Epithelial cell of esophagus (primary cell): ENCODE measurements around the gene MAK.
"Not testable (repeated sequence)": the region's sequence is repeated elsewhere in the genome, so short reads cannot be mapped to it uniquely, and the experiment has no call there.

Source experiments
- DNase-seq: peaks from one replicate; pipeline ENCODE4 v3.0.0; 2010; ENCODE audit warnings: low read depth
- H3K4me3 ChIP-seq: 2 replicates; pipeline ENCODE4 v1.5.1; 2011; ENCODE audit warnings: mild to moderate bottlenecking, low read length, control low read depth
- TF ChIP-seq, protein P1 (sequence below): IDR thresholded peaks from 2 replicates; pipeline ENCODE4 v1.5.1; 2011; ENCODE audit warnings: low read depth, mild to moderate bottlenecking, low read length, control low read depth, inconsistent platforms; ENCODE audit not compliant: insufficient read depth; ENCODE audit errors: missing control alignments

The MAK gene

GRCh38 chr6:10831609-10832008, 6.7 kb downstream of the MAK start:
- TF ChIP-seq, protein P1, sequence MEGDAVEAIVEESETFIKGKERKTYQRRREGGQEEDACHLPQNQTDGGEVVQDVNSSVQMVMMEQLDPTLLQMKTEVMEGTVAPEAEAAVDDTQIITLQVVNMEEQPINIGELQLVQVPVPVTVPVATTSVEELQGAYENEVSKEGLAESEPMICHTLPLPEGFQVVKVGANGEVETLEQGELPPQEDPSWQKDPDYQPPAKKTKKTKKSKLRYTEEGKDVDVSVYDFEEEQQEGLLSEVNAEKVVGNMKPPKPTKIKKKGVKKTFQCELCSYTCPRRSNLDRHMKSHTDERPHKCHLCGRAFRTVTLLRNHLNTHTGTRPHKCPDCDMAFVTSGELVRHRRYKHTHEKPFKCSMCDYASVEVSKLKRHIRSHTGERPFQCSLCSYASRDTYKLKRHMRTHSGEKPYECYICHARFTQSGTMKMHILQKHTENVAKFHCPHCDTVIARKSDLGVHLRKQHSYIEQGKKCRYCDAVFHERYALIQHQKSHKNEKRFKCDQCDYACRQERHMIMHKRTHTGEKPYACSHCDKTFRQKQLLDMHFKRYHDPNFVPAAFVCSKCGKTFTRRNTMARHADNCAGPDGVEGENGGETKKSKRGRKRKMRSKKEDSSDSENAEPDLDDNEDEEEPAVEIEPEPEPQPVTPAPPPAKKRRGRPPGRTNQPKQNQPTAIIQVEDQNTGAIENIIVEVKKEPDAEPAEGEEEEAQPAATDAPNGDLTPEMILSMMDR: no peak
- DNase-seq: no peak
- no peak overlapping the region for H3K4me3 ChIP-seq

GRCh38 chr6:10824819-10825218, 13.5 kb downstream of the MAK start:
- H3K4me3 ChIP-seq: no peak overlapping the region
- no peak for DNase-seq
- TF ChIP-seq, protein P1: no peak

GRCh38 chr6:10824297-10824696, 14.0 kb downstream of the MAK start:
- no peak for DNase-seq
- TF ChIP-seq, protein P1: no peak
- no peak overlapping the region for H3K4me3 ChIP-seq

DNA sequence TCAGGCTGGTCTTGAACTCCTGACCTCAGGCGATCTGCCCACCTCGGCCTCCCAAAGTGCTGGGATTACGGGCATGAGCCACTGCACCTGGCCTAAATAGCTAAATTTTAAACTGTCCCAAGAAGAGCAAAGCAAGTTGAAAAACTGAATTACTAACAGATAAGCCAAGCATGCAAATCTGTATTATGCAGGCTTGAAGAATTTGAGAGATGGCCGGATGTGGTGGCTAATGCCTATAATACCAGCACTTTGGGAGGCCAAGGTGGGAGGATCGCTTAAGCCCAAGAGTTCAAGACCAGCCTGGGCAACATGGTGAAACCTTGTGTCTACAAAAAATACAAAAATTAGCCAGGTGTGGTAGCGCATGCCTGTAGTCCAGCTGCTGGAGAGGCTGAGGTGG, 24.2 kb downstream of the MAK start:
- DNase-seq, H3K4me3 ChIP-seq: not testable (repeated sequence)

GRCh38 chr6:10809098-10809497, 29.2 kb downstream of the MAK start:
- TF ChIP-seq, protein P1: no peak
- peak; percentile 35 for DNase-seq
- H3K4me3 ChIP-seq: no peak overlapping the region

DNA sequence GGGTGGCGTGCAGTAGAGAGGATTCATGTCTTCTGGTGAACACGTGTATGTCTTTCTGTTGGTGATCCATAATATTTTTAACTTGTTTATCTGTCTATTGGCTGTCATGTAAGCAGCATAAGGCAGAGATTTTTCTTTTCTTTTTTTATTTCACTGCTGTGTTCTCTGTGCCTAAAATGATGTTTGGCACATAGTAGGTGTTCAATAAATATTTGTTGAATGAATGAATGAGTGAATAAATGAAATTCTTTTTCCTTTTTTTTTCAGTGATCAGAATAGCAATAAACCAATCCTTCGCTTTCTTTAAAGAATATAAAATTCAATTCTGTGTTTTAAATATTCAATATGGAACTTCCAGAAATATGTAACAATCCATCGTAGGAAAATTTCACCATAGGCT, 30.0 kb downstream of the MAK start:
- H3K4me3 ChIP-seq: no peak overlapping the region
- TF ChIP-seq, protein P1: no peak
- DNase-seq: no peak

DNA sequence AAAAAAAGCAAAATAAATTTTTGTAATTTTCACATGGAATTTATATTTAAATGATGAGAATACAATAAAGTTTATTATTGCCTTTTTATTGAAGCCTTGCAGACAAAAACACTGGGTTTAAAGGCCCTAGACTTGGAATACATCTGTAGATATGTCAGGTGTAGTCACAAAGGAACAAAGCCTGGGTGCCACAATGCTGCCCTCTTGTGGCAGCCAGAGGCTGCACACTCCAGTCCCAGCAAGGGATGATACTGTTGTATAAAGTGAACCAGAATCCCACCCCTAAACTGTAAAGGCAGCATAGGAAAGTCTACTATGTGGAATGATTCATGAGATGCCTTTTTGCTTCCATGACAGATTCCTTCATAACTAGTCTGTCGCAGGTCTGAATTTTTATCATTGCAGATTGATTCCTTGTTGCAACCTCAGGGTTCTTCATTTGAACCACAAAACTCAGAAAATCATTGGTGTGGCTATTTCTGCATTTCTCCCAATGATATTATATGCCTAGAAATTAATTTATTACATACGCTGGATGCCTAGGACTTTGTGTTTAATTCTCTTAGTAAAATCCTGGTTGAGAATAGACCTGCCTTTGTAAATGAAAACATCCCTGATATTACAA, 37.0 kb downstream of the MAK start:
- peak; percentile 68 for DNase-seq
- no peak overlapping the region for H3K4me3 ChIP-seq
- TF ChIP-seq, protein P1: peak; percentile 100
